MG63 (cell line): ENCODE data around the gene ATP11C. TPM values are rescaled to one million over a fixed set of nuclear protein-coding genes. Genes with fewer than 3 reads are reported as not detected.

Source experiments
- total RNA-seq: library from RNA; depleted of rRNA; stranded (reverse); fragments of >200 nt; shearing (Covaris generic); gene quantifications from 2 replicates; pipeline ENCODE4 v1.2.3, GENCODE V29; 2014; ENCODE audit warnings: low replicate concordance; rRNA removed

The ATP11C gene
- total RNA-seq, 1 experiment from 2014 or later, result 33.0 TPM

Other genes starting within 250 kb of the ATP11C start
- not detected in 2 replicates for gene MCF2, start 224.9 kb downstream of the ATP11C start, total RNA-seq
- gene CXorf66, start 32.5 kb upstream of the ATP11C start, total RNA-seq, result not detected in 2 replicates